Endodermal cell (in vitro differentiated cells): Measurements from ENCODE around the gene ENTPD2. TPM values are rescaled to one million over a fixed set of nuclear protein-coding genes. Genes with fewer than 3 reads are reported as not detected.

Experiments
- DNase-seq: peaks from one replicate; pipeline ENCODE4 v3.0.0-alpha.2; 2017
- H3K27ac ChIP-seq: 2 replicates; pipeline ENCODE4 v1.5.1; 2013; ENCODE audit warnings: mild to moderate bottlenecking, low read depth, low read length, moderate library complexity
- H3K27me3 ChIP-seq: 2 replicates; pipeline ENCODE4 v1.6.1; 2013; ENCODE audit warnings: mild to moderate bottlenecking, low read length, moderate library complexity; ENCODE audit not compliant: insufficient read depth, control insufficient read depth, poor library complexity, severe bottlenecking
- H3K36me3 ChIP-seq: 2 replicates; pipeline ENCODE4 v1.7.0; 2013; ENCODE audit warnings: mild to moderate bottlenecking, low read length, moderate library complexity; ENCODE audit not compliant: control insufficient read depth, insufficient read depth
- H3K4me1 ChIP-seq: one replicate; pipeline ENCODE4 v1.7.0; 2013; ENCODE audit warnings: low read length; ENCODE audit not compliant: control insufficient read depth, insufficient read depth
- H3K4me3 ChIP-seq: 2 replicates; pipeline ENCODE4 v1.5.1; 2013; ENCODE audit warnings: mild to moderate bottlenecking, low read length, moderate library complexity
- H3K9ac ChIP-seq: 2 replicates; pipeline ENCODE4 v1.6.1; 2013; ENCODE audit warnings: mild to moderate bottlenecking, low read length, moderate library complexity; ENCODE audit not compliant: poor library complexity, severe bottlenecking; ENCODE audit errors: extremely low read depth
- H3K9me3 ChIP-seq: 2 replicates; pipeline ENCODE4 v1.6.1; 2013; ENCODE audit warnings: mild to moderate bottlenecking, low read length, moderate library complexity; ENCODE audit not compliant: control insufficient read depth
- H3K27ac Mint-ChIP-seq: 2 replicates; pipeline ENCODE4 v1.8.0; 2020; ENCODE audit warnings: mixed read lengths
- H3K27me3 Mint-ChIP-seq: 2 replicates; pipeline ENCODE4 v1.8.0; 2021; ENCODE audit warnings: mild to moderate bottlenecking, mixed read lengths; ENCODE audit not compliant: insufficient read depth
- H3K36me3 Mint-ChIP-seq: 2 replicates; pipeline ENCODE4 v1.8.0; 2020; ENCODE audit warnings: low read depth, mixed read lengths
- H3K4me1 Mint-ChIP-seq: 2 replicates; pipeline ENCODE4 v1.8.0; 2020; ENCODE audit warnings: mixed read lengths
- H3K4me3 Mint-ChIP-seq: 2 replicates; pipeline ENCODE4 v1.8.0; 2020; ENCODE audit warnings: mild to moderate bottlenecking, moderate library complexity, mixed read lengths
- H3K9me3 Mint-ChIP-seq: 2 replicates; pipeline ENCODE4 v1.8.0; 2020; ENCODE audit warnings: mild to moderate bottlenecking, mixed read lengths
- CTCF ChIP-seq: fragments of 200-600 bp; sonication (generic); conservative IDR thresholded peaks from 2 replicates; pipeline ENCODE4 v1.5.0; 2021; ENCODE audit warnings: antibody characterized with exemption, mild to moderate bottlenecking
- WGBS, 2 experiments: methylation state at CpG; one replicate each; pipeline versions ENCODE4 v1.1.5 to v1.1.7; 2013; ENCODE audit warnings: missing lambda C conversion rate in 2 of 2, mixed read lengths in 1 of 2; ENCODE audit not compliant: insufficient coverage in 1 of 2, insufficient read length in 1 of 2; 5-methylcytosine and 5-hydroxymethylcytosine counted together
- total RNA-seq, 2 donors: library from RNA; stranded (reverse); fragmentation: NEBNext Ultra II Directional in 1 of 2; extraction: Animal tissue kit (Norgen Biotek cat#: 25700) in 1 of 2; gene quantifications; 2 replicates in 1 of 2; 3 replicates in 1 of 2; pipeline ENCODE4 v1.2.1, GENCODE V29; 2021

ENTPD2 gene
- total RNA-seq, 2 donors from 2014 or later = 1.2 to 2.4 TPM

GRCh38 chr9:137015976-137016375 lies 37.9 kb downstream of the ENTPD2 start:
- H3K9me3 Mint-ChIP-seq = peaks cover 1% of the 10 kb centered on the region
- Histone ChIP-seq H3K27me3 (no peaks in the 10 kb centered on the region), H3K9ac (no peak overlapping the region), H3K27ac (no peak overlapping the region), H3K4me3 (no peak overlapping the region), H3K4me1 (no peaks in the 10 kb centered on the region), H3K9me3 (no peaks in the 10 kb centered on the region), H3K36me3 (no peaks in the 10 kb centered on the region)
- 96 to 97% methylated on average over 13 to 21 of the region's 21 CpGs for WGBS, 2 experiments
- DNase-seq = no peak
- H3K4me1 Mint-ChIP-seq = no peaks in the 10 kb centered on the region
- H3K36me3 Mint-ChIP-seq = peaks cover 6% of the 10 kb centered on the region
- no peak for TF ChIP-seq CTCF
- no peaks in the 10 kb centered on the region for H3K27me3 Mint-ChIP-seq
- H3K4me3 Mint-ChIP-seq = no peak overlapping the region
- H3K27ac Mint-ChIP-seq = no peak overlapping the region

- no peak for DNase-seq
- Histone ChIP-seq H3K27me3 (no peaks in the 10 kb centered on the region), H3K36me3 (no peaks in the 10 kb centered on the region), H3K27ac (no peak overlapping the region), H3K4me1 (no peaks in the 10 kb centered on the region), H3K4me3 (no peak overlapping the region), H3K9me3 (no peaks in the 10 kb centered on the region), H3K9ac (no peak overlapping the region)
- H3K27ac Mint-ChIP-seq = no peak overlapping the region
- H3K27me3 Mint-ChIP-seq = no peaks in the 10 kb centered on the region
- no peak for TF ChIP-seq CTCF
- H3K9me3 Mint-ChIP-seq = peaks cover 1% of the 10 kb centered on the region
- no peak overlapping the region for H3K4me3 Mint-ChIP-seq
- peaks cover 6% of the 10 kb centered on the region for H3K36me3 Mint-ChIP-seq
- WGBS, 2 experiments = 95 to 98% methylated on average over 19 to 25 of the region's 25 CpGs
- no peaks in the 10 kb centered on the region for H3K4me1 Mint-ChIP-seq
Observed at GRCh38 chr9:137015540-137015930, 38.3 kb downstream of the ENTPD2 start.

- Histone ChIP-seq H3K4me1 (no peaks in the 10 kb centered on the region), H3K4me3 (no peak overlapping the region), H3K27ac (no peak overlapping the region), H3K36me3 (no peaks in the 10 kb centered on the region), H3K27me3 (no peaks in the 10 kb centered on the region), H3K9me3 (no peaks in the 10 kb centered on the region), H3K9ac (no peak overlapping the region)
- Mint-ChIP-seq H3K27ac (no peak overlapping the region), H3K36me3 (peaks cover 6% of the 10 kb centered on the region), H3K9me3 (peaks cover 1% of the 10 kb centered on the region), H3K27me3 (no peaks in the 10 kb centered on the region), H3K4me1 (no peaks in the 10 kb centered on the region), H3K4me3 (no peak overlapping the region)
- WGBS, 2 experiments = 94 to 98% methylated on average over 31 to 36 of the region's 36 CpGs
- TF ChIP-seq CTCF = no peak
- no peak for DNase-seq
Observed at GRCh38 chr9:137014776-137015539, 38.9 kb downstream of the ENTPD2 start.
